HepG2 (cell line): ENCODE measurements around the gene DCDC2. TPM values are rescaled to one million over a fixed set of nuclear protein-coding genes. Genes with fewer than 3 reads are reported as not detected.

ENCODE experiments used
- CHD4 ChIP-seq: fragments of 200-600 bp; sonication (generic); IDR thresholded peaks from 2 replicates; pipeline ENCODE4 v1.7.0; 2017; ENCODE audit warnings: mild to moderate bottlenecking, low read length, borderline replicate concordance
- FOXA3 ChIP-seq: IDR thresholded peaks from 2 replicates; pipeline ENCODE4 v1.6.1; 2016; ENCODE audit warnings: missing genetic modification reagents, missing compliant biosample characterization
- KLF16 ChIP-seq, 2 experiments: sonication (generic) in 1 of 2; formaldehyde crosslinking in 1 of 2; IDR thresholded peaks; 2 replicates each; pipeline versions ENCODE4 v1.6.1 to v1.8.0; 2016 to 2023; ENCODE audit warnings: missing genetic modification reagents in 2 of 2, missing compliant biosample characterization in 1 of 2
- NR2F2 ChIP-seq: IDR thresholded peaks from 2 replicates; pipeline ENCODE4 v1.6.1; 2012; ENCODE audit warnings: low read depth, inconsistent platforms, borderline replicate concordance
- RFXAP ChIP-seq: sonication (generic); formaldehyde crosslinking; IDR thresholded peaks from 2 replicates; pipeline ENCODE4 v1.4.0; 2020; ENCODE audit warnings: missing genetic modification reagents, borderline replicate concordance
- ZBTB20 ChIP-seq: sonication (generic); formaldehyde crosslinking; IDR thresholded peaks from 2 replicates; pipeline ENCODE4 v1.8.1; 2023; ENCODE audit warnings: missing genetic modification reagents, low read depth, mild to moderate bottlenecking, borderline replicate concordance
- ZBTB7B ChIP-seq: sonication (generic); formaldehyde crosslinking; IDR thresholded peaks from 2 replicates; pipeline ENCODE4 v1.4.0; 2020; ENCODE audit warnings: missing genetic modification reagents
- ZFP1 ChIP-seq: IDR thresholded peaks from 2 replicates; pipeline ENCODE4 v1.6.1; 2016
- ZMYM3 ChIP-seq: sonication (generic); formaldehyde crosslinking; IDR thresholded peaks from 2 replicates; pipeline ENCODE4 v1.5.1; 2020; ENCODE audit warnings: mild to moderate bottlenecking, missing genetic modification reagents
- ZNF337 ChIP-seq: sonication (generic); formaldehyde crosslinking; IDR thresholded peaks from 2 replicates; pipeline ENCODE4 v1.5.1; 2020; ENCODE audit warnings: missing genetic modification reagents, low read depth, mild to moderate bottlenecking, borderline replicate concordance
- ZNF572 ChIP-seq: sonication (generic); formaldehyde crosslinking; IDR thresholded peaks from 2 replicates; pipeline ENCODE4 v1.5.1; 2020; ENCODE audit warnings: mild to moderate bottlenecking, missing genetic modification reagents
- ZNF598 ChIP-seq: sonication (generic); formaldehyde crosslinking; IDR thresholded peaks from 2 replicates; pipeline ENCODE4 v1.5.1; 2020; ENCODE audit warnings: mild to moderate bottlenecking, missing genetic modification reagents, borderline replicate concordance
- ZNF703 ChIP-seq: sonication (generic); formaldehyde crosslinking; IDR thresholded peaks from 2 replicates; pipeline ENCODE4 v1.5.1; 2020; ENCODE audit warnings: missing genetic modification reagents, mild to moderate bottlenecking, moderate library complexity, borderline replicate concordance
- ZSCAN31 ChIP-seq: sonication (generic); formaldehyde crosslinking; IDR thresholded peaks from 2 replicates; pipeline ENCODE4 v1.5.0; 2020; ENCODE audit warnings: low read depth, mild to moderate bottlenecking, missing genetic modification reagents
- polyA plus RNA-seq, 8 experiments: library from polyadenylated mRNA; depleted of rRNA in 3 of 8; stranded (reverse) in 7 of 8; unstranded in 1 of 8; fragments of >200 nt; fragmentation: Illumina TruSeq in 4 of 8; extraction: Trizol in 4 of 8; gene quantifications; 2 replicates each; pipeline versions ENCODE4 v1.2.1 to v1.2.3, GENCODE V29; 2011 to 2016; ENCODE audit warnings: low read depth in 4 of 8, missing spikeins in 1 of 8, mixed read lengths in 1 of 8; ENCODE audit not compliant: insufficient read depth in 1 of 8
- total RNA-seq, 5 experiments: library from RNA; depleted of rRNA; stranded (reverse); fragments of >200 nt; fragmentation: Illumina TruSeq; extraction: Trizol; gene quantifications; 2 replicates each; pipeline ENCODE4 v1.2.3, GENCODE V29; 2016; ENCODE audit warnings: low read depth in 1 of 5
- TF ChIP-seq, protein P1 (sequence below): sonication (generic); formaldehyde crosslinking; IDR thresholded peaks from 2 replicates; pipeline ENCODE4 v1.4.0; 2020; ENCODE audit warnings: missing genetic modification reagents
- TF ChIP-seq, protein P2 (sequence below), 2 experiments: sonication (generic) in 1 of 2; formaldehyde crosslinking in 1 of 2; IDR thresholded peaks; 2 replicates each; pipeline versions ENCODE4 v1.4.0 to v1.6.1; 2018 to 2020; ENCODE audit warnings: missing genetic modification reagents in 2 of 2, borderline replicate concordance in 1 of 2, low read depth in 1 of 2, mild to moderate bottlenecking in 1 of 2, missing biosample characterization in 1 of 2
- TF ChIP-seq, protein P3 (sequence below): IDR thresholded peaks from 2 replicates; pipeline ENCODE4 v1.4.0; 2020; ENCODE audit warnings: mild to moderate bottlenecking, missing genetic modification reagents
- TF ChIP-seq, protein P4 (sequence below): sonication (generic); formaldehyde crosslinking; IDR thresholded peaks from 2 replicates; pipeline ENCODE4 v1.8.1; 2023; ENCODE audit warnings: mild to moderate bottlenecking, moderate library complexity, missing genetic modification reagents

The DCDC2 gene
- total and polyA plus RNA-seq, 2 of the 13 experiments (the other 11 are each of a cell fraction or from before 2014, with no cell fraction given) = 9.0 to 36.2 TPM

DNA sequence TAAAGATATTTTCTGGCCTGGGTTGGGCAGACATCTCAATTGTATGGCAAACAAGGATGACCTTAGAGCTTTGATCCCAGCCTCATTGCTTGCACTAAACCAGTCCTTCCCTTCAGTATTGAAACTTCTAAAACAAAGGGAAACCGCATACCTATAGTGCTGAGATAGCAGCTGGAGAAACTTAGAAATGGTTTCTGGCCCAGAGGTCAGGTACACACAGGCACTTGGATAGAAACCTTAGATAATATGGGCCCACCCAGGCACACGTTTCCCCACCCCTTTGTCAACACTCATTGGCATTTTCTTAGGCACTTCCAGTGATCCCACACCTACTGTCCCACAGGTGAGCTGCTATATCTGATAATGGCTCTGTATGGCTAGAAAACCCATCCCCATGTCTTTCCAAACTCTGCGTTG is 209.7 kb downstream of the DCDC2 start (continued):
- TF ChIP-seq, protein P1, sequence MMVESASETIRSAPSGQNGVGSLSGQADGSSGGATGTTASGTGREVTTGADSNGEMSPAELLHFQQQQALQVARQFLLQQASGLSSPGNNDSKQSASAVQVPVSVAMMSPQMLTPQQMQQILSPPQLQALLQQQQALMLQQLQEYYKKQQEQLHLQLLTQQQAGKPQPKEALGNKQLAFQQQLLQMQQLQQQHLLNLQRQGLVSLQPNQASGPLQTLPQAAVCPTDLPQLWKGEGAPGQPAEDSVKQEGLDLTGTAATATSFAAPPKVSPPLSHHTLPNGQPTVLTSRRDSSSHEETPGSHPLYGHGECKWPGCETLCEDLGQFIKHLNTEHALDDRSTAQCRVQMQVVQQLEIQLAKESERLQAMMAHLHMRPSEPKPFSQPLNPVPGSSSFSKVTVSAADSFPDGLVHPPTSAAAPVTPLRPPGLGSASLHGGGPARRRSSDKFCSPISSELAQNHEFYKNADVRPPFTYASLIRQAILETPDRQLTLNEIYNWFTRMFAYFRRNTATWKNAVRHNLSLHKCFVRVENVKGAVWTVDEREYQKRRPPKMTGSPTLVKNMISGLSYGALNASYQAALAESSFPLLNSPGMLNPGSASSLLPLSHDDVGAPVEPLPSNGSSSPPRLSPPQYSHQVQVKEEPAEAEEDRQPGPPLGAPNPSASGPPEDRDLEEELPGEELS (CRISPR knock-in tag) = peak; percentile 85
- TF ChIP-seq ZBTB20 (CRISPR knock-in tag) = peak; percentile 92
- TF ChIP-seq ZMYM3 = peak; percentile 50; the same call in 1 of the 2 replicates
- TF ChIP-seq ZBTB7B (CRISPR knock-in tag) = peak; percentile 85
- peak; percentile 89 for TF ChIP-seq FOXA3
- TF ChIP-seq ZSCAN31 (CRISPR knock-in tag) = 0 out of 2 replicates have a peak, but pooled peaks have one; percentile 22
- TF ChIP-seq KLF16 (CRISPR knock-in tag; IDR thresholded peaks at IDR 0.05) = peak in 1 of 2 experiments; percentile 51; a peak in 1 of 4 replicates
- TF ChIP-seq, protein P2, sequence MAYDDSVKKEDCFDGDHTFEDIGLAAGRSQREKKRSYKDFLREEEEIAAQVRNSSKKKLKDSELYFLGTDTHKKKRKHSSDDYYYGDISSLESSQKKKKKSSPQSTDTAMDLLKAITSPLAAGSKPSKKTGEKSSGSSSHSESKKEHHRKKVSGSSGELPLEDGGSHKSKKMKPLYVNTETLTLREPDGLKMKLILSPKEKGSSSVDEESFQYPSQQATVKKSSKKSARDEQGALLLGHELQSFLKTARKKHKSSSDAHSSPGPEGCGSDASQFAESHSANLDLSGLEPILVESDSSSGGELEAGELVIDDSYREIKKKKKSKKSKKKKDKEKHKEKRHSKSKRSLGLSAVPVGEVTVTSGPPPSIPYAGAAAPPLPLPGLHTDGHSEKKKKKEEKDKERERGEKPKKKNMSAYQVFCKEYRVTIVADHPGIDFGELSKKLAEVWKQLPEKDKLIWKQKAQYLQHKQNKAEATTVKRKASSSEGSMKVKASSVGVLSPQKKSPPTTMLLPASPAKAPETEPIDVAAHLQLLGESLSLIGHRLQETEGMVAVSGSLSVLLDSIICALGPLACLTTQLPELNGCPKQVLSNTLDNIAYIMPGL (CRISPR knock-in tag; IDR thresholded peaks at IDR 0.05; ENCODE audit: borderline replicate concordance in 1 of 2, low read depth in 1 of 2) = 0 out of 4 replicates have a peak, but pooled peaks of 1 of the 2 experiments have one; percentile 39
- TF ChIP-seq, protein P3, sequence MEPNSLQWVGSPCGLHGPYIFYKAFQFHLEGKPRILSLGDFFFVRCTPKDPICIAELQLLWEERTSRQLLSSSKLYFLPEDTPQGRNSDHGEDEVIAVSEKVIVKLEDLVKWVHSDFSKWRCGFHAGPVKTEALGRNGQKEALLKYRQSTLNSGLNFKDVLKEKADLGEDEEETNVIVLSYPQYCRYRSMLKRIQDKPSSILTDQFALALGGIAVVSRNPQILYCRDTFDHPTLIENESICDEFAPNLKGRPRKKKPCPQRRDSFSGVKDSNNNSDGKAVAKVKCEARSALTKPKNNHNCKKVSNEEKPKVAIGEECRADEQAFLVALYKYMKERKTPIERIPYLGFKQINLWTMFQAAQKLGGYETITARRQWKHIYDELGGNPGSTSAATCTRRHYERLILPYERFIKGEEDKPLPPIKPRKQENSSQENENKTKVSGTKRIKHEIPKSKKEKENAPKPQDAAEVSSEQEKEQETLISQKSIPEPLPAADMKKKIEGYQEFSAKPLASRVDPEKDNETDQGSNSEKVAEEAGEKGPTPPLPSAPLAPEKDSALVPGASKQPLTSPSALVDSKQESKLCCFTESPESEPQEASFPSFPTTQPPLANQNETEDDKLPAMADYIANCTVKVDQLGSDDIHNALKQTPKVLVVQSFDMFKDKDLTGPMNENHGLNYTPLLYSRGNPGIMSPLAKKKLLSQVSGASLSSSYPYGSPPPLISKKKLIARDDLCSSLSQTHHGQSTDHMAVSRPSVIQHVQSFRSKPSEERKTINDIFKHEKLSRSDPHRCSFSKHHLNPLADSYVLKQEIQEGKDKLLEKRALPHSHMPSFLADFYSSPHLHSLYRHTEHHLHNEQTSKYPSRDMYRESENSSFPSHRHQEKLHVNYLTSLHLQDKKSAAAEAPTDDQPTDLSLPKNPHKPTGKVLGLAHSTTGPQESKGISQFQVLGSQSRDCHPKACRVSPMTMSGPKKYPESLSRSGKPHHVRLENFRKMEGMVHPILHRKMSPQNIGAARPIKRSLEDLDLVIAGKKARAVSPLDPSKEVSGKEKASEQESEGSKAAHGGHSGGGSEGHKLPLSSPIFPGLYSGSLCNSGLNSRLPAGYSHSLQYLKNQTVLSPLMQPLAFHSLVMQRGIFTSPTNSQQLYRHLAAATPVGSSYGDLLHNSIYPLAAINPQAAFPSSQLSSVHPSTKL (CRISPR knock-in tag) = peak; percentile 98
- TF ChIP-seq ZNF572 (CRISPR knock-in tag) = no peak
- 0 out of 2 replicates have a peak, but pooled peaks have one; percentile 23 for TF ChIP-seq ZNF703 (CRISPR knock-in tag)
- TF ChIP-seq CHD4 = 0 out of 2 replicates have a peak, but pooled peaks have one; percentile 18
- TF ChIP-seq, protein P4, sequence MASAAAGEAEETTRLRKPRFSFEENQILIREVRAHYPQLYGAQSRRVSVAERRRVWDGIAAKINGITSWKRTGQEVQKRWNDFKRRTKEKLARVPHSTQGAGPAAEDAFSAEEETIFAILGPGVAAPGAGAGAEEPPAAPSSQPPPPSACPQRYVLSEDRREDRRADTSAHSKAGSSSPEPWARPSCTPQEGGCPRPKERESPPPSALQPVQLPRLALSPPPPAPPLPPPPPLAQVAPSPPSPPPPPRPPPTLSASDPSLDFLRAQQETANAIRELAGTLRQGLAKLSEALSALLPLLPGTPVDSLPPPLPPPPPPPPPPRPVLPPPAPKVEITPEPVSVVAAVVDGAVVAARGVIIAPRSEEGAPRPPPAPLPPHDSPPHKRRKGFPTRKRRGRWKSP (CRISPR knock-in tag) = no peak
- TF ChIP-seq ZNF337 (CRISPR knock-in tag) = 0 out of 2 replicates have a peak, but pooled peaks have one; percentile 23
- TF ChIP-seq NR2F2 = peak; percentile 98
- TF ChIP-seq ZFP1 = 0 out of 2 replicates have a peak, but pooled peaks have one; percentile 54
- no peak for TF ChIP-seq ZNF598
- TF ChIP-seq RFXAP (CRISPR knock-in tag) = peak; percentile 65; the same call in 1 of the 2 replicates
